K562 (cell line): ENCODE results near the gene TTC23L.

Experiments
- AFF4 ChIP-seq: sonication (generic); formaldehyde crosslinking; IDR thresholded peaks from 2 replicates; pipeline ENCODE4 v1.8.0; 2023; ENCODE audit warnings: mild to moderate bottlenecking, missing genetic modification reagents
- CBX2 ChIP-seq: fragments of 200-600 bp; sonication (generic); IDR thresholded peaks from one replicate; pipeline ENCODE4 v1.6.1; 2012; ENCODE audit warnings: mild to moderate bottlenecking, low read length, inconsistent platforms; ENCODE audit not compliant: insufficient read depth, poor library complexity, severe bottlenecking
- CEBPZ ChIP-seq: fragments of 150-350 bp; IDR thresholded peaks from 2 replicates; pipeline ENCODE4 v1.6.1; 2014; ENCODE audit warnings: low read depth, mild to moderate bottlenecking, low read length, borderline replicate concordance
- CHD2 ChIP-seq: IDR thresholded peaks from 2 replicates; pipeline ENCODE4 v1.6.1; 2011; ENCODE audit warnings: low read depth, low read length
- EP300 ChIP-seq: IDR thresholded peaks from 2 replicates; pipeline ENCODE4 v1.6.1; 2012; ENCODE audit warnings: low read length, improper control_type of control experiment
- MEF2A ChIP-seq: IDR thresholded peaks from 2 replicates; pipeline ENCODE4 v1.6.1; 2011; ENCODE audit warnings: low read depth, mild to moderate bottlenecking, low read length, moderate library complexity; ENCODE audit not compliant: control insufficient read depth
- POLR2AphosphoS5 ChIP-seq: IDR thresholded peaks from 2 replicates; pipeline ENCODE4 v1.6.1; 2011; ENCODE audit warnings: mild to moderate bottlenecking, low read depth, low read length, moderate library complexity; ENCODE audit not compliant: control insufficient read depth, insufficient read depth
- SMARCA4 ChIP-seq: fragments of 450-650 bp; IDR thresholded peaks from 2 replicates; pipeline ENCODE4 v1.6.1; 2016

GRCh38 chr5:34832568-34832967 lies 6.4 kb upstream of the TTC23L start:
- TF ChIP-seq EP300, result no peak
- TF ChIP-seq AFF4 (CRISPR knock-in tag), result no peak
- TF ChIP-seq MEF2A, result no peak
- no peak for TF ChIP-seq CEBPZ
- TF ChIP-seq SMARCA4, result no peak
- TF ChIP-seq POLR2AphosphoS5, result no peak
- no peak for TF ChIP-seq CBX2
- no peak for TF ChIP-seq CHD2
